HFFc6 (cell line): ENCODE measurements around the gene CBFB. TPM values are rescaled to one million over a fixed set of nuclear protein-coding genes. Genes with fewer than 3 reads are reported as not detected.
A peak's percentile ranks its signal among the peaks of the same experiment; 100 is the strongest.
"Not testable (repeated sequence)": the region's sequence is repeated elsewhere in the genome, so short reads cannot be mapped to it uniquely, and the experiment has no call there.

Experiments used
- DNase-seq: peaks from one replicate; pipeline ENCODE4 v3.0.0-alpha.2; 2018
- H3K27ac Mint-ChIP-seq: 2 replicates; pipeline ENCODE4 v1.8.0; 2020; ENCODE audit warnings: mild to moderate bottlenecking, mixed read lengths
- H3K27me3 Mint-ChIP-seq: 2 replicates; pipeline ENCODE4 v1.8.0; 2021; ENCODE audit warnings: mild to moderate bottlenecking, moderate library complexity, mixed read lengths; ENCODE audit not compliant: insufficient read depth
- H3K36me3 Mint-ChIP-seq: 2 replicates; pipeline ENCODE4 v1.8.0; 2021; ENCODE audit warnings: low read depth, mixed read lengths
- H3K4me1 Mint-ChIP-seq: 2 replicates; pipeline ENCODE4 v1.8.0; 2020; ENCODE audit warnings: low read depth, mixed read lengths
- H3K4me3 Mint-ChIP-seq: 2 replicates; pipeline ENCODE4 v1.8.0; 2020; ENCODE audit warnings: mild to moderate bottlenecking, moderate library complexity, mixed read lengths
- H3K9me3 Mint-ChIP-seq: 2 replicates; pipeline ENCODE4 v1.8.0; 2020; ENCODE audit warnings: mild to moderate bottlenecking, mixed read lengths
- CTCF ChIP-seq: fragments of 200-600 bp; sonication (generic); IDR thresholded peaks from 2 replicates; pipeline ENCODE4 v1.5.0; 2021; ENCODE audit warnings: antibody characterized with exemption, mild to moderate bottlenecking
- total RNA-seq, 6 experiments: library from RNA; stranded (reverse); fragmentation: NEBNext Ultra II Directional; extraction: Animal tissue kit (Norgen Biotek cat#: 25700); gene quantifications; 2 replicates in 1 of 6; 3 replicates in 5 of 6; pipeline ENCODE4 v1.2.3, GENCODE V29; 2021

CBFB gene
- total RNA-seq, 6 experiments from 2014 or later = 55.2 to 84.4 (median 69.5) TPM

- Mint-ChIP-seq H3K4me1 (peaks cover 54% of the 10 kb centered on the region), H3K27me3 (no peaks in the 10 kb centered on the region), H3K36me3 (peaks cover 4% of the 10 kb centered on the region), H3K4me3 (no peak overlapping the region), H3K9me3 (no peaks in the 10 kb centered on the region), H3K27ac (no peak overlapping the region; the same call in 1 of the 2 replicates)
- no peak for DNase-seq
- no peak for TF ChIP-seq CTCF
Measured at GRCh38 chr16:67039260-67040020, 10.5 kb downstream of the CBFB start.

- Mint-ChIP-seq H3K4me1 (peaks cover 47% of the 10 kb centered on the region), H3K36me3 (no peaks in the 10 kb centered on the region; the same call in 1 of the 2 replicates), H3K27ac (peak overlapping the region; percentile 67), H3K4me3 (no peak overlapping the region), H3K9me3 (no peaks in the 10 kb centered on the region), H3K27me3 (no peaks in the 10 kb centered on the region)
- DNase-seq = no peak
- TF ChIP-seq CTCF = no peak
Measured at GRCh38 chr16:67040166-67040565, 11.2 kb downstream of the CBFB start.

- Mint-ChIP-seq H3K36me3 (no peaks in the 10 kb centered on the region; the same call in 1 of the 2 replicates), H3K27ac (peak overlapping the region; percentile 67), H3K27me3 (no peaks in the 10 kb centered on the region), H3K4me3 (peak overlapping the region; percentile 39; the same call in 1 of the 2 replicates), H3K4me1 (peaks cover 41% of the 10 kb centered on the region), H3K9me3 (no peaks in the 10 kb centered on the region)
- no peak for TF ChIP-seq CTCF
- DNase-seq = peak; percentile 39
Measured at GRCh38 chr16:67040906-67041305, 12.0 kb downstream of the CBFB start.

GRCh38 chr16:67041520-67041919 is 12.6 kb downstream of the CBFB start:
- Mint-ChIP-seq H3K4me1 (peaks cover 35% of the 10 kb centered on the region), H3K27ac (peak overlapping the region; percentile 67)
- H3K9me3 Mint-ChIP-seq, DNase-seq, H3K4me3 Mint-ChIP-seq, H3K27me3 Mint-ChIP-seq, H3K36me3 Mint-ChIP-seq: not testable (repeated sequence)
- TF ChIP-seq CTCF = peak; percentile 39; the same call in 1 of the 2 replicates

GRCh38 chr16:67043420-67043819 is 14.5 kb downstream of the CBFB start:
- no peaks in the 10 kb centered on the region for H3K27me3 Mint-ChIP-seq
- no peaks in the 10 kb centered on the region for H3K9me3 Mint-ChIP-seq
- DNase-seq = no peak
- no peak overlapping the region for H3K4me3 Mint-ChIP-seq
- H3K4me1 Mint-ChIP-seq = peaks cover 33% of the 10 kb centered on the region
- peaks cover 7% of the 10 kb centered on the region for H3K36me3 Mint-ChIP-seq
- TF ChIP-seq CTCF = no peak
- H3K27ac Mint-ChIP-seq = no peak overlapping the region
